ENCODE results near the gene IL5. TPM values are rescaled to one million over a fixed set of nuclear protein-coding genes. Genes with fewer than 3 reads are reported as not detected.
"Not testable (repeated sequence)": the region's sequence is repeated elsewhere in the genome, so short reads cannot be mapped to it uniquely, and the experiment has no call there.

Gene IL5
- polyA plus RNA-seq, 1 donor from 2014 or later, result not detected

DNA sequence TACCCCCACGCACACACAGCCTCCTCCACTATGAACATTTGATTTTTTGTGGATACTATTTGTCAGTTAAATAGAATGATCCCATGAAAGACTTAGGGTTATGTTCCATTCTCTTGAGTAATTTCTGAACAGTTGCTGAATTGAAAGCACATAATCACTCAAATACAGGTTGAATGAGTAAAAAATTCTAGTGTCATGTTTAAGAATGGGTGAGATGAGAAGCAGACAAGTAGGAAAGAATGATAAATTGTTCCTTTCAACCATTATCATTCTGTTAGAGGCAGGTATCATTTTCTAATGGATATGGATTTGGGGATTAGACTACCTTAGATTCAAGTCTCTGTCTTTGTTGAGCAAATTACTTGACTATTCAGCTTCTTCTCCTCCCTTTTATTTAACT is 32.8 kb upstream of the IL5 start:
- Histone ChIP-seq H3K9ac (ENCODE audit: low read length) (no peak overlapping the region), H3K9me2 (ENCODE audit: insufficient read depth, low read length) (no peaks in the 10 kb centered on the region), H4K20me1 (ENCODE audit: insufficient read depth) (no peaks in the 10 kb centered on the region), H2AFZ (ENCODE audit: low read depth, low read length) (no peak overlapping the region), H3F3A (ENCODE audit: insufficient read depth, low read length, poor library complexity, severe bottlenecking) (no peaks in the 10 kb centered on the region), H3K4me2 (ENCODE audit: low read length) (no peak overlapping the region), H3K27me3 (ENCODE audit: insufficient read depth, low read depth, low read length) (no peaks in the 10 kb centered on the region), H3K79me2 (replicated peaks; ENCODE audit: insufficient read depth, low read length) (no peaks in the 10 kb centered on the region), H3K27ac (ENCODE audit: low read length) (no peak overlapping the region), H3K4me3 (ENCODE audit: low read length) (no peak overlapping the region), H3K9me3 (ENCODE audit: low read length) (no peaks in the 10 kb centered on the region), H3K36me3 (ENCODE audit: insufficient read depth, low read length) (no peaks in the 10 kb centered on the region)
- no peak for TF ChIP-seq POLR2AphosphoS5 (IDR thresholded peaks at IDR 0.05)
- no peak for TF ChIP-seq RAD21 (conservative IDR thresholded peaks at IDR 0.05)
- TF ChIP-seq REST (IDR thresholded peaks at IDR 0.05; ENCODE audit: borderline replicate concordance), result no peak
- TF ChIP-seq MXI1 (conservative IDR thresholded peaks at IDR 0.05; ENCODE audit: poor library complexity, severe bottlenecking), result no peak
- TF ChIP-seq CTCF (IDR thresholded peaks at IDR 0.05; ENCODE audit: poor library complexity, severe bottlenecking), result no peak
- TF ChIP-seq SMC3 (conservative IDR thresholded peaks at IDR 0.05; ENCODE audit: poor library complexity), result no peak
- no peak for TF ChIP-seq EZH2 (IDR thresholded peaks at IDR 0.05; ENCODE audit: borderline replicate concordance, insufficient read depth, low read length, poor library complexity, severe bottlenecking)
- TF ChIP-seq TAF1 (IDR thresholded peaks at IDR 0.05; ENCODE audit: low read depth), result no peak
- TF ChIP-seq EP300 (conservative IDR thresholded peaks at IDR 0.05; ENCODE audit: poor library complexity, severe bottlenecking), result no peak

DNA sequence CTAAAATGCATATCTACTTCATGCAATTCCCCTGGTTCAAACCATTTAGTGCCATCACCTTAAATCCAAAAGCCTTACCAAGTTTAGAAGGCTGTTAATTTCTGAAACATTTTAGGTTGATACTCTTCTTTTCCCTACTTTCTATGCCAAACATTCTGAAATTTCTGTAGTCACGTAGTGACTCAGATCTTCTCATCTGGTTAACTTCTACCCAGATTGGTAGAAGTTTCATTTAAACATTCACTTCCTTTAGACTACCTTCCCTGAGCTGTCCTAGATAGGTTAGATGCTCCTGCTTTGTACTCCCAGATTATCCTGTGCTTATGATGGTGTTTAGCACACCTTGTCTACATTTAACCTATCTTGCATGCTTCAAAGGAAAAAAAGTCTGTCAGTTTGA is 23.3 kb upstream of the IL5 start:
- Histone ChIP-seq H3K9ac (ENCODE audit: low read length) (no peak overlapping the region), H3K9me3 (ENCODE audit: low read length) (no peaks in the 10 kb centered on the region), H2AFZ (ENCODE audit: low read depth, low read length) (no peak overlapping the region), H3K4me2 (ENCODE audit: low read length) (no peak overlapping the region), H3K9me2 (ENCODE audit: insufficient read depth, low read length) (no peaks in the 10 kb centered on the region), H3K27me3 (ENCODE audit: insufficient read depth, low read depth, low read length) (no peaks in the 10 kb centered on the region), H4K20me1 (ENCODE audit: insufficient read depth) (no peaks in the 10 kb centered on the region), H3K27ac (ENCODE audit: low read length) (no peak overlapping the region), H3F3A (ENCODE audit: insufficient read depth, low read length, poor library complexity, severe bottlenecking) (no peaks in the 10 kb centered on the region), H3K79me2 (replicated peaks; ENCODE audit: insufficient read depth, low read length) (no peaks in the 10 kb centered on the region), H3K36me3 (ENCODE audit: insufficient read depth, low read length) (no peaks in the 10 kb centered on the region), H3K4me3 (ENCODE audit: low read length) (no peak overlapping the region)
- TF ChIP-seq REST (IDR thresholded peaks at IDR 0.05; ENCODE audit: borderline replicate concordance), result no peak
- TF ChIP-seq MXI1 (conservative IDR thresholded peaks at IDR 0.05; ENCODE audit: poor library complexity, severe bottlenecking), result no peak
- TF ChIP-seq POLR2AphosphoS5 (IDR thresholded peaks at IDR 0.05), result no peak
- no peak for TF ChIP-seq EZH2 (IDR thresholded peaks at IDR 0.05; ENCODE audit: borderline replicate concordance, insufficient read depth, low read length, poor library complexity, severe bottlenecking)
- no peak for TF ChIP-seq TAF1 (IDR thresholded peaks at IDR 0.05; ENCODE audit: low read depth)
- TF ChIP-seq EP300 (conservative IDR thresholded peaks at IDR 0.05; ENCODE audit: poor library complexity, severe bottlenecking), result no peak
- TF ChIP-seq SMC3 (conservative IDR thresholded peaks at IDR 0.05; ENCODE audit: poor library complexity), result no peak
- TF ChIP-seq CTCF (IDR thresholded peaks at IDR 0.05; ENCODE audit: poor library complexity, severe bottlenecking), result no peak
- TF ChIP-seq RAD21 (conservative IDR thresholded peaks at IDR 0.05), result no peak

DNA sequence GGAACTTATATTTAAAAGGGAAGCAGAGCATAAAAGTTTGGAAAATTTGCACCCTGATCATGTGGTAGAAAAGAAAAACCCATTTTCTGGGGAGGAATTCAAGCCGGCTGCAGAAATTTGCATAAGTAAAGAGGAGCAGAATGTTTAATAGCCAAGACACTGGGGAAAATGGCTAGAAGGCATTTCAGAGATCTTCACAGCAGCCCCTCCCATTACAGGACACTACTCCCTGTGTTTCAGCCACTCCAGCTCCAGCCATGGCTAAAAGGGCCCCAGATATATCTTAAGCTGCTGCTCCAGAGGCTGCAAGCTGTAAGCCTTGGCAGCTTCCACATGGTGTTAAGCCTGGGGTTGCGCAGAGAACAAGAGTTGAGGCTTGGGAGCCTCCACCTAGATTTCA is 21.2 kb upstream of the IL5 start:
- H3K9me3 ChIP-seq (ENCODE audit: low read length); H2AFZ ChIP-seq (ENCODE audit: low read depth, low read length); H3K4me3 ChIP-seq (ENCODE audit: low read length); H3K4me2 ChIP-seq (ENCODE audit: low read length); H3K36me3 ChIP-seq (ENCODE audit: insufficient read depth, low read length); H4K20me1 ChIP-seq (ENCODE audit: insufficient read depth); H3K79me2 ChIP-seq (replicated peaks; ENCODE audit: insufficient read depth, low read length); H3F3A ChIP-seq (ENCODE audit: insufficient read depth, low read length, poor library complexity, severe bottlenecking); H3K27me3 ChIP-seq (ENCODE audit: insufficient read depth, low read depth, low read length); H3K9me2 ChIP-seq (ENCODE audit: insufficient read depth, low read length); H3K9ac ChIP-seq (ENCODE audit: low read length); H3K27ac ChIP-seq (ENCODE audit: low read length): not testable (repeated sequence)
